Cortex of kidney (tissue), 1 donor: ENCODE results near the gene CTXN2.

ENCODE experiments used
- DNase-seq: peaks from one replicate; lab custom pipeline; 2025; lab: John Stamatoyannopoulos, UW

CTXN2 gene

GRCh38 chr15:48191574-48192225 is at the start of gene CTXN2:
Gene CTXN2, plus strand, starts transcription at chr15:48191665. Its CDS starts 9,636 bp downstream, at chr15:48201301.
- no peak for DNase-seq

DNA sequence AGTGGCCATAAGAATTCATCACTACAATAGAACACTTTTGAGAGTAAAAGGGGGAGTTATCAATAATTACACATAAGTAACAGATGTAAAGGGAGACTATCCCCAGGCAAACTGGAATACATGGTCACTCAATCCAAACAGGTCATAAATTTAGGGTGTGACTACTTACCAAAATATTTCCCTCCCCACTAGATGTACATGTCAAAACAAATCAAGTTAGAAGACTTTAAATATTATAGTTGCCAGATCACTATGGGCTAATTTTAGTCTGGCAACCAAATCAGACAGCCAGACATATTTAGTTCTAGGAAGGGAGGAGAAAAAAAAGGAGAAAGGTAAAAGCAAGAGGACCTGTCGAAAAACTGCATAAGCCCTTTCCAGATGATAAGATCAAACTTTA is 47.6 kb upstream of the CTXN2 start:
- no peak for DNase-seq

DNA sequence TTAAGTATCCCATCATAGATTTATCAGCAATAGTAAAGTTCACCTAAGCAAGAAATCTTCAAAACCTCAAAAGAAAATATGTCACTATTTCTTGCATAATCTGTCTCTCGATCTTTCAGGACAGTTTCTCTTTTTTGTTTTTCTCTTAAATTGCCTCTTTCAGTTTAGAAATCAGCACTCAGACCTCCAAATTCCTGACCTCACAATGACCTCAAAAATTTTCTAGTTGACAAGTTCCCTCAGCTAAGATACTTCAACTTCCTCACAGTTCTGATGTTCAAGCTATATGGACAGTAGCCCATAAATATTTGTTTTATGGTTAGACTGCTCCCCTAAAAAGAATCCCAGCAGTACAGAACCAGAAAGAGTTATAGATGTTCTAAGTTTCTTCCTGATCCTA is 46.6 kb upstream of the CTXN2 start:
- no peak for DNase-seq

DNA sequence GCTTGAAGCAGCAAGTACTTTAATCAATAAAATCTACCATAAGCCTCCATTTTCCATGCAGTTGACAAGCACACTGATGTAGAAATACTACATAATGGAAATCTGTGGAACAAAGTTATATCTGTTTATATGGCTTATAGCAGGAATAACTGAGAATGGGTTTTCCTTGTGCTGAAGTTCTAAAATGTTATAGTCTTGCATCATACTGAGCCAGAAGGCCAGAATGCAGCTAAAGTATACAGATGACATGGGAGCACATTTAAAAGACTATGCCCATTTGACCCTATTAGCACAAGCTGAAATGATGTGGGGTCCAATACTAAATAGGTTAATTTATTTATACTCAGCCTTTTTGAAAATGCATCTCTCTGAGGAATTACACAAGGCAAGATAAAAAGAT is 45.5 kb upstream of the CTXN2 start:
- DNase-seq, result no peak

DNA sequence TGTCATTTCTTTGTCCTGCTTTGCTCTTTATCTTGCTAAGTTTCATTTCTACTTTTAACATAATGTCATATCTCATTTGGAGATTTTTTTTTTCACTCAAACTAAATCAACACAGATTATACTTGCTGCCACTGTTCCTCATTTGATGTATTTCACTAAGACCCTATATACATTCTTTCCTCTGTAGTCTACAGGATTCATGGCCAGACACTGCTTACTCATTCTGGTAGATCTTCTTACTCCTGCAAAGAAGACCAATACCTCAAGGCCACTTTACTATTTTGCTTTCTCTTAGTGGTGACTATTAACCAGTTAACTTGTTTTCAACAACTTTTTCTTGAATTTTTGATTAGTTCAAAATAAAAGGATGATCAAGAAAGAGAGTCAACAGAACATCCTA is 44.1 kb upstream of the CTXN2 start:
- DNase-seq, result no peak

DNA sequence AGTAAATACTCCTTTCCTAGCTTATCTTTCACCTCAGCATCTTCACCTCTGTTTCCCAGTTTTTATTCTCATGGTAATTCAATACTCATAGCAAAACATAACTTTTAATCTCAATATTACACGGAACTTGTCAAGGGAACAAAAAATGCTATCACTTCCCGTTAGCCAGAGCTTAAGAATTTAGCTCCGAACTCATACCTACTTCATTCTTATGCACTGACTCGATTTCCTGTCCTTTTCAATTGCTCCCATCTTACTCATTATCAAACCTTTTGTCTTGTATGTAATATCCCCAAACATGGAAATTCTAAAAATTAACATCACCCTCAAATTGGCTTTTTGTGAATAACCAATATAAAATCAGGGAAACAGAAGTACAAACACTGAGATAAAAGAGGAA is 41.6 kb upstream of the CTXN2 start:
- DNase-seq, result no peak

- no peak for DNase-seq
These were observed 37.9 kb upstream of the CTXN2 start for GRCh38 chr15:48153526-48153925.

DNA sequence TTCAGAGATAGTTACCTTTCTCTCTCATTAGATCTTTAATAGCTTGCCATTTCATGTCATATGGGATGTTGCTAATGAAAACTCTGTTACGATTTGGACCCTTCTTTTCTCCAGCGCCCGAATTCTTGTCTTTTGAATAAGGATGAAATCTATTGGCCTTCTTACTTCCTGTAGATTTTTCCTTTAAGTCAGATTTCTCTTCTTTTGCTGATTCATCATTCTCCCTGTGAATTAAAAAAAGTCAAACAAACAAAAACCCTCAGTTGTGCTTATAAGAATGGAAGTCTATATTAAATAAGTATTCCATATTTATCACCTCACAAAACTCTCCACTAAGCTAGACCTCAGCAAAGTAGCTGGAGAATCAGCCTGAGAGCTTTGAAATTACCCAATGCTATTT is 22.8 kb upstream of the CTXN2 start:
- DNase-seq, result no peak

DNA sequence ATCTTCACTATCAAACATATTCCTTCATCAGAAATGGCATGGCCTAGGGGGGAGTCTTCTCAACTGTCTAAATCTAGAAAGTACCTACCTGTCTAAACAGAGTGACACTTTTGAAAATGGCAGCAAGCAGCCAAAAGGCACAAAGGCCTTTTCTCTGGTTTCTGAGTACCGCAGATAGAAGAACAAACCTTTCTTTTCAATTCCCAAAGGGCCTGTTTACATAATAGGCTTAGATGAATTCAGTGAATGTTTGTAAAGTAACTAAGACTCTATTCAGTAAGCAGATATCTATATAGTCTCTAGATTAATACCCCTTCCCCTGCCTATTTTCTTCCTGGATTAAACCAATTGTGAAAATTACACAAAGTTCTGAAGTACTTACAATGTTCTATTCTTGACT is 20.5 kb upstream of the CTXN2 start:
- no peak for DNase-seq

DNA sequence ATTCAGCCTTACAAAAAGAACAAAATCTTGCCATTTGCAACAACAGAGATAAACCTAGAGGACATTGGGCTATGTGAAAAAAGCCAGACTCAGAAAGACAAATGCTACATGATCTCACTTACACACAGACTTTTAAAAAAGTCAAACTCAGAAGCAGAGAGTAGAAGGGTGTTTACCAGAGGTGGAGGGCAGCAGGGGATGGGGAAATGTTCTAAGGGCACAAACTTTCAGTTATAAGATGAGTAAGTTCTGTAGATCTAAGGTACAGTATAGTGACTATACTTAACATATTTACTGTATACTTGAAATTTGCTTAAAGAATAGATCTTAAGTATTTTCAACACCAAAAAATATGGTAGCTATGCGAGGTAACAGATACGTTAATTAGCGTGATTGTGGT is 16.3 kb upstream of the CTXN2 start:
- no peak for DNase-seq

DNA sequence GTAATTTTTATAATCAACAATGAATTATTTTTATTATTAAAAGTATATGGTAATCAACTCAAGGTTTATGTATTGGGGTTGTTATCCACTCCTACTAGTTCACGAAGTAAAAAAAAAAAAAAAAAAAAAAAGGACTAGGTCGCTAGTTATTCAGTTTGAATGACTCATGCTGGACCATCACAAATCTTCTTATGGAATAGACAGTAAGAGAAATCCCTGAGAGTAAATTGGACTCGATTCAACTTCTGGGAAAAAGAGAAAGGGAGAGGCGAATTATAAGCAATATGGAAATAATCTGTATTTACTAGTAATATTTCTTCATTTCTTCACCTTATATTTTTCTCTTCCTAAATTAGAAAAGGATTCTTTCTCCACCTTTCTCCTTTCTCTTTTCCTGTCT is 15.4 kb upstream of the CTXN2 start:
- no peak for DNase-seq

- no peak for DNase-seq
These were observed 14.5 kb upstream of the CTXN2 start for GRCh38 chr15:48176957-48177356.

GRCh38 chr15:48177383-48177765 is 14.1 kb upstream of the CTXN2 start:
- DNase-seq, result no peak

GRCh38 chr15:48177766-48178647 is 13.5 kb upstream of the CTXN2 start, which contains the start of gene MYEF2:
Gene MYEF2, minus strand, starts transcription at chr15:48178295. Its CDS starts 58 bp downstream, at chr15:48178237.
- no peak for DNase-seq

- no peak for DNase-seq
These were observed 12.9 kb upstream of the CTXN2 start for GRCh38 chr15:48178648-48178931.

- no peak for DNase-seq
These were observed 8.7 kb upstream of the CTXN2 start for GRCh38 chr15:48182749-48183148.

DNA sequence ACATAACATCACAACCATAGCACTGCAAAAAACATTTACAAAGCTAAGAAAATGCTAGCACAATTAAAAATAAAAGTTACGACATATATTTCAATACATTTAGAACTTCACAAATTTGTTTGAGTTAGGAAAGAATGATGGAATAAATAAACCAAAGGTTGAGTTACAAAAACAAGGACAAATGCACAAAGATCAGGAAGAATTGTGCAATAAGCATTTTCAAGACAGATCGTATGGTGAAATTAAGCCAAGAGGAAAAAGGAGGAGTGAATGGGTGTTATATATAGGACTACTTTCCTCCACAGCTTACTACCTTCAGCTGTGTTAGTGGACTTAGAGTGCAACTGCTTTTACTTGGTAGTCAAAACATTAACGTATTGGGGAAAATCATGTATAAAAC is 5.9 kb upstream of the CTXN2 start:
- no peak for DNase-seq

DNA sequence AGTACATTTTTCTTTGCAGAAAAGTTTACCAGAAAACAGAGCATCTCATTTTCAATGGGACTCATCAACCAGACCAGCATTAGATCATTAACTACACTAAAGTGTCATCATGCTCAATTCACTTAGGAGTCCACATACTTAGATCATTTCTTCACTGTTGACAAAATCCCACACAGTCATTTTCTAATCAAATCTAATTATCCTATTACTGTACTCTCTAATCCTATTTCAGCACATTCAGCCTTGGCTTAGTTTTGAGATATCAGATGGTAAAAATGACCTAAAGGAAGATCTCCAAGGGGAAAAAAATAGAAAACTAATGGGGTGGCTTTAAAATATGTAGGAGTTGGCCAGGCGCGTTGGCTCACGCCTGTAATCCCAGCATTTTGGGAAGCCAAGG is 5.2 kb upstream of the CTXN2 start:
- no peak for DNase-seq

DNA sequence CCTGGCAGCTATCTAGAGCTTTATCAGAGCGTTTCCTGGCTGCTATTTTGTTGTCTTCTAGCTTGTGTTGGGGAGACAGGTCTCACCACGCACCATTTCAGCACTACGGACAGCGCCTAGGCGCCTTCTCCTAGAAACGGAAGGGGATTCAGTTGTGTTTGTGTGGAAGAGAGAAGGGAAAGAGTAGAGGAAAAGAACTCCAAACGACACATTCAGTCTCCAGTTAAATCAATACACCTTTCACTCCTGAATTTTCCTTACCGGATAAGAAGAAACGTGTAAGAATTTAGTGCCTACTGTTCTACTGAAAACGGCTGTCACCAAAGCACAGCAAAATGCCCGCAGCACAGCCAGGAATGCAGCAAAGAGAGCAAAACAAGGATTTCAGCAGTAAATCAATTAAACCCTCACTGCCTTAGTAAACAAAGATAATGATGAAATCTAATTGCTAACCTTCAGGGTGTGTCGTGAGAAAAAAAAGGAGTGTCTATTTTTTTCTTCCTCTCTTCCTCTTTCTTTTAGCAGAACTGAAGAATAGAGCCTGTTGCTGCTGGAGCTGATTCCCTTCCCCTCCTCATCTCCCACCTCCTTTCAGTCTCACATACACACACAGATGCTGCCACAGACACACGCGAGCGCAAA is 412 bp upstream of the CTXN2 start:
- DNase-seq, result no peak

DNA sequence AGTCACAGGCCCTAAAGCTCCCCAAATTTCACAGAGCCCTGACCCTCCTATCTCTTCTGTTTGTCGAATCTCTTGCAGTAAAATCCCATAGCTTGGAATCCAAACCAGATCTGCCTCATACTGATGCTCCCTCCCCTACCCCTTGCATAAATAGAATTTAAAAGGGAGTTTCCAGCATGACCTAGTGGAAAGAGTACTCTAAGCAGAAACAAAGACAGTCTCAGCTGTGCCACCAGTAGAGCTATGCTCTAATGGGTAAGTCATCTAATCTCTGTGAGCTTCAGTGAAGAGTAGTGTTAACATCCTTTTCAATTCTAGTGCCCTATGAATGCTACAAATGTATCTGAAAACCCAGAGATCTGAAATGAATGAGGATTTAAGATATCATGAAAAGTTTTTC is 10.6 kb downstream of the CTXN2 start:
- no peak for DNase-seq

DNA sequence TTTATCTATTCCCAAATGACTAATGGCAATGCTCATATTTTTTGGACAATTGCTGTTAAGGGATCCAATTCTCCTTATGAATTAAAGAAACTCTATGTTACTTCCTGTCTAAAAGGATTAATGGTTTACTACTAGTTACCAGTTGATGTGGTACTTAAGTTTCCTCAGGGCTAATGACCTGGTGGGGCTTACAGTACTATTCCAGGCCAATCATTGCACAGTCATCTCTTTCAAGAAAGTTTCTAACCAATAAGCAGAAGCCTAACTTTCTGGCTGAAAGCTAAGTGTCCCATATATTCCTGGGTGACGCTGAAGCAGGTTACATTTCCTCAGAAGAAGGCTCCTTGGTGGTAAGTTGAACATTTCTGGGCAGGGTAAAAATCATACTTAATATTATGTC is 14.5 kb downstream of the CTXN2 start, which contains the start of gene SLC12A1:
SLC12A1 (plus strand) TSS at position 322 of the 400 bp plus-strand sequence. CDS start 1,418 bp downstream, outside the sequence.
- no peak for DNase-seq

- no peak for DNase-seq
These were observed 29.8 kb downstream of the CTXN2 start for GRCh38 chr15:48221261-48221660.

DNA sequence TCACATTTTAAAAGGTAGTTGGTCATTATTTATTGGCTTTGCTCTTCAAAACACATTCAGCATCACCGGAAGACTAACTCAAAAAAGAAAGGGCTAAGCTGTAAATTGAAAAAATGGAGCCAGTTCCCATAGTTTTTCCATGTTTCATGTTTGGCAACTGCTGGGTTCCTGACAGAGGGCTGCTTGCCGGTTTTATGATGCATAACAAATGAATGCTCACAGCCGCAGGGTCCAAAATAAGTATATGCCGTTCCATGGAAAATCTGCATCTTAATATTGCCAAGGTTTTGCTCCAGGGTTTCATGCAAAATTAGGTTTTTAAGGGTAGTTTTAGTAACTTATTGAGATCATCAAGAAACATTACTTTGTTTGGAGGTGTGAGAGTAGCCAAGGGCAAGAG is 30.4 kb downstream of the CTXN2 start:
- no peak for DNase-seq
